Measurements from ENCODE around the gene CEACAM6. TPM values are rescaled to one million over a fixed set of nuclear protein-coding genes. Genes with fewer than 3 reads are reported as not detected.

The CEACAM6 gene
- total RNA-seq, 1 experiment from 2014 or later = 0.21 TPM

DNA sequence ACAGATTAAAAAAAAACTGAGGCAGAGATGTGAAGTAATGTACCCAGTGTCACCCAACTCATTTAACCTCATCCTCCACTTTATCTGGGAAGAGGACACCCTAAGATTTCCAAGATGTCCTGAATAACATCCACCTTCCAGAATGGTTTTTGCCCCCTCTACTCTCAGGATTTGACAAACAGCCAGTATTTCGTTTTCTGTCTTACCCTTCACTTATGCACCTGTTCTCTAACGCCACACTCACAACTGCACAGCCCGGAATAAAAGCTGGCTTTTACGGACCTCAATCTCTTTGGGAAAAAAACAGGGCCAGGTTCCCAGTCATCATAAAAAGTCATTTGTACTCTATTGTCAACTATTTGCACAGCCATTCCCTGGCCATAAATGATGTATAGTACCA, 21.2 kb upstream of the CEACAM6 start:
- H3K27ac ChIP-seq (ENCODE audit: low read length) = no peak overlapping the region
- TF ChIP-seq REST (IDR thresholded peaks at IDR 0.05; ENCODE audit: insufficient read depth in 1 of 2, low read depth in 2 of 2, low read length in 1 of 2) (no peak), POLR2AphosphoS5 (IDR thresholded peaks at IDR 0.05; ENCODE audit: low read depth, low read length) (no peak), SIN3A (IDR thresholded peaks at IDR 0.05; ENCODE audit: borderline replicate concordance, insufficient read depth, low read depth, low read length) (no peak), TCF7L2 (IDR thresholded peaks at IDR 0.05; ENCODE audit: low read depth, low read length) (no peak)
- TF ChIP-seq, protein P1, sequence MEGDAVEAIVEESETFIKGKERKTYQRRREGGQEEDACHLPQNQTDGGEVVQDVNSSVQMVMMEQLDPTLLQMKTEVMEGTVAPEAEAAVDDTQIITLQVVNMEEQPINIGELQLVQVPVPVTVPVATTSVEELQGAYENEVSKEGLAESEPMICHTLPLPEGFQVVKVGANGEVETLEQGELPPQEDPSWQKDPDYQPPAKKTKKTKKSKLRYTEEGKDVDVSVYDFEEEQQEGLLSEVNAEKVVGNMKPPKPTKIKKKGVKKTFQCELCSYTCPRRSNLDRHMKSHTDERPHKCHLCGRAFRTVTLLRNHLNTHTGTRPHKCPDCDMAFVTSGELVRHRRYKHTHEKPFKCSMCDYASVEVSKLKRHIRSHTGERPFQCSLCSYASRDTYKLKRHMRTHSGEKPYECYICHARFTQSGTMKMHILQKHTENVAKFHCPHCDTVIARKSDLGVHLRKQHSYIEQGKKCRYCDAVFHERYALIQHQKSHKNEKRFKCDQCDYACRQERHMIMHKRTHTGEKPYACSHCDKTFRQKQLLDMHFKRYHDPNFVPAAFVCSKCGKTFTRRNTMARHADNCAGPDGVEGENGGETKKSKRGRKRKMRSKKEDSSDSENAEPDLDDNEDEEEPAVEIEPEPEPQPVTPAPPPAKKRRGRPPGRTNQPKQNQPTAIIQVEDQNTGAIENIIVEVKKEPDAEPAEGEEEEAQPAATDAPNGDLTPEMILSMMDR (IDR thresholded peaks at IDR 0.05) = no peak
- ChIA-PET POLR2A (no interaction called here), CTCF (no interaction called here)
- peaks cover 6% of the 10 kb centered on the region; the same call in 1 of the 2 replicates for H3K27me3 ChIP-seq (ENCODE audit: control insufficient read depth, insufficient read depth, low read length)
- no peak for DNase-seq (ENCODE audit: low read depth, low spot score)
- BruUV-seq (replicated peaks) = no TSS peak
- in situ Hi-C loops (cut with HindIII; ENCODE audit: low pct_unique_long_range_greater_than_20kb, low sequenced_read_pairs) (no loop called here), intact Hi-C loops (cut with micrococcal nuclease; ENCODE audit: unreplicated experiment) (no loop called here)
- ATAC-seq = no peak
- no peaks in the 10 kb centered on the region for H3K9me3 ChIP-seq (ENCODE audit: control insufficient read depth, insufficient read depth, low read depth, low read length)
- H3K36me3 ChIP-seq (ENCODE audit: control insufficient read depth, insufficient read depth, low read length) = no peaks in the 10 kb centered on the region
- H3K4me1 ChIP-seq (ENCODE audit: control insufficient read depth, insufficient read depth, low read length) = no peaks in the 10 kb centered on the region
- no peak overlapping the region for H3K4me3 ChIP-seq (ENCODE audit: low read depth in 2 of 2, low read length in 2 of 2)

- H3K9me3 ChIP-seq (ENCODE audit: control insufficient read depth, insufficient read depth, low read depth, low read length) = no peaks in the 10 kb centered on the region
- no peak for TF ChIP-seq TCF7L2 (IDR thresholded peaks at IDR 0.05; ENCODE audit: low read depth, low read length)
- TF ChIP-seq, protein P1 (IDR thresholded peaks at IDR 0.05) = no peak
- H3K36me3 ChIP-seq (ENCODE audit: control insufficient read depth, insufficient read depth, low read length) = no peaks in the 10 kb centered on the region
- ChIA-PET POLR2A (no interaction called here), CTCF (no interaction called here)
- ATAC-seq (no peak), DNase-seq (ENCODE audit: low read depth, low spot score) (no peak)
- intact Hi-C loops (cut with micrococcal nuclease; ENCODE audit: unreplicated experiment) = no loop called here
- no peak overlapping the region for H3K27ac ChIP-seq (ENCODE audit: low read length)
- in situ Hi-C loops (cut with HindIII; ENCODE audit: low pct_unique_long_range_greater_than_20kb, low sequenced_read_pairs) = no loop called here
- no TSS peak for BruUV-seq (replicated peaks)
- H3K4me3 ChIP-seq (ENCODE audit: low read depth in 2 of 2, low read length in 2 of 2) = no peak overlapping the region
- H3K27me3 ChIP-seq (ENCODE audit: control insufficient read depth, insufficient read depth, low read length) = peaks cover 7% of the 10 kb centered on the region; the same call in 1 of the 2 replicates
- no peaks in the 10 kb centered on the region for H3K4me1 ChIP-seq (ENCODE audit: control insufficient read depth, insufficient read depth, low read length)
Observed at GRCh38 chr19:41734585-41734984, 20.7 kb upstream of the CEACAM6 start.
